Activated CD4-positive, alpha-beta T cell treated with anti-CD3 and anti-CD28 coated beads for 4 hours (primary cell): ENCODE data around the gene DEFB123.
"Not testable (repeated sequence)": the region's sequence is repeated elsewhere in the genome, so short reads cannot be mapped to it uniquely, and the experiment has no call there.

Experiments
- DNase-seq, 2 donors: peaks; one replicate each; pipeline ENCODE4 v3.0.0-alpha.2; 2020

DEFB123 gene, protein sequence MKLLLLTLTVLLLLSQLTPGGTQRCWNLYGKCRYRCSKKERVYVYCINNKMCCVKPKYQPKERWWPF

DNA sequence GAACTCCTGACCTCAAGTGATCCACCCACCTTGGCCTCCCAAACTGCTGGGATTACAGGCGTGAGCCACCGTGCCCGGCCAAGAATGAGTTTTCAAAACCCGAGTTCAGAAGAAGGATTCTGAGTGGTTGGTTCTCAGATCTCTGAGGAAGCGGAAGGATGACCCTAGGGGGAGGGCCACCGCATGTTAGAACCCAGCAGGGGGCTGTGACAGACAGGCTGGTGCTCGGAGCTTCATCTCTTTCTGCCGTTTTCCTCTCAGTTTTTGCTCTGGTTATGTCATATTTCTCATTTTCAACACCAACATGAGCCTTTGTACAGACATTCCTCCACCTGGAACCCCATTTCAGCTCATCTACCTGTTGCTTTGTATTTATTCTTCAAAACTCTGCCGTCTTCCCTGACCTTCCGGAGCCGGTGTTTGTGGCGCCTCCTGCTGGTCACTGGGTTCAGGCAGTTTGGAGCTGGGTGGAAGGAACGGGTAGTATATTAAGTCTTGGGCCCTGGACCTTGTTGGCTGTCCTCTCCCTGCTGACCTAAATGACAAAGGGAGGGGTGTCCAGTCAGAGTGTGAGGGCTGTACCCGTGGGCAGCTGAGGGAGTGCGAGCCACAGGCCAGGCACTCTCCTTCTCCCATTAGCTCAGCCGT, at the start of gene DEFB123:
Gene DEFB123 (plus strand): TSS at position 621 of the 648 bp plus-strand sequence. CDS start 67 bp downstream, outside the sequence.
- DNase-seq: no peak

DNA sequence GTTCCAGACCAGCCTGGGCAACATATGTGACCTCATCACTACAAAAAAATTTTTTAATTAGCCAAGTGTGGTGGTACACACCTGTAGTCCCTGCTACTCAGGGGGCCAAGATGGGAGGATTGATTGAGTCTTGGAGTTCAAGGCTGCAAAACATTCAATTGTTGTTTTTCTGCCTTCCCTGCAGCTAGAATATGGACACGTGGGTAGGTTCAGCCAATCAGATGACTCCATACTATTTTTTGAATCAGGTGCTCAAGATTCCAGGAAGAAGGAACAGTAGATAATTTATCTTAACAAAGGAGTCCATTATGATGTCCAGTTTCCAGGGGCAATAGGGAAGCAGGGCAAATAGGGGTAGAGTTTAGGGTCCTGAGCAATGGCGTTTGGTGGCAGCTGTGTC, 47.6 kb upstream of the DEFB123 start:
- DNase-seq: no peak

DNA sequence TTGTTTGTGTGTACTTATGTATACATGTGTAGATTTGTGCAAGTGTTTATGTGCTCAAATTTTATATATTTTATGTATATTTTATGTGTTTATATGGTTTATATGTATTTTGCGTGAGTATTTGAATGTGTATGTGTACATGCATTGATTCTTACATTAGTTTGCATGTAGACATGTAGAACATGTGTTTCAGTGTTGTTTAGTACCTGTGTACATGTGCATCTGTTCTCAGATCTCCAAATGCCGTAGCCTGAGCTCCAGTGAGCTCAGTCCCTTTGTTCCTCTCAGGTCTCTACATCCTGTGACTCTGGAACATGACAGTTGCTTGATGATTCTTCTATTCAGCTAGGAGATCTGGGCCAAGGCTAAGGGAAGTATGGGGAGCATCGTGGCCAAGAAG, 45.5 kb upstream of the DEFB123 start:
- DNase-seq: no peak

DNA sequence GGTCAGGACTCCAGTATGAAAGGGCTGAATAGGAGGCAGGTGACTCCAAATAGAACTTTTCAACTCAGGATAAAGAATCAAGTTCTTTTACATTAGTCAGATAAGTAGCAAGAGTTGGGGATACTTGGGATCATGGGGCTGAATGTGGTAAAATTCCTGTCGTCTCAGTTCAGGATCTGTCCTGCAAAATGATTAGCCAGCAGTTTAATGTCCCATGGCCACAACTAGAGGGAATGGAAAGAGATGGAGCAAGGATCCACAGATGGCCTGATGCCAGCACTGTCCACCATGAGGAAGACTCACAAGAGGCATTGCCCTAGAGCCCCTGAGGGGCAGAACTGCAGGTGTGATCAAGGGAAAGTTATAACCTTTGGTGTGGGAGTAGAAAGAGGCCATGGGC, 36.5 kb upstream of the DEFB123 start:
- DNase-seq: no peak

DNA sequence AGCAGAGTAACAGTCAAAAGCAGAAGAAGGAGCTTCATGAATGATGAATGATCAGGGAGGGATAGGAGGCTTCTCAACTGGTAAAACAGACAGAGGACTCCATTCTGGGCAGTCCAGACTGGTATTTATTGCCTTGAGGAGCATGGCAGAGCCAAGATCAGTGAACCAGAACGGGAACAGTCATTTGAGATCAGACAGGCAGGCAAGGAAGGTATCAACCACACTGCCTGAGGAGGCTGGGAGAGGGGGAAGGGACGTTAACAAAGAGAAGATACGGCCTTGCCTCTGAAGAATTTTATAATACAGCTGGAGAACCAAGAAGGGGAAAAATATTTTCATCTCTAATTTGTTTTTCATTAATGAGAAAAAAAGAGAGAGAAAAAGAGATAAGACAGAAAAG, 34.3 kb upstream of the DEFB123 start, which contains the start of gene DEFB121:
Gene DEFB121 (minus strand): TSS at position 101 of the 400 bp plus-strand sequence. CDS start 63 bp downstream, at position 38.
- DNase-seq: no peak

DNA sequence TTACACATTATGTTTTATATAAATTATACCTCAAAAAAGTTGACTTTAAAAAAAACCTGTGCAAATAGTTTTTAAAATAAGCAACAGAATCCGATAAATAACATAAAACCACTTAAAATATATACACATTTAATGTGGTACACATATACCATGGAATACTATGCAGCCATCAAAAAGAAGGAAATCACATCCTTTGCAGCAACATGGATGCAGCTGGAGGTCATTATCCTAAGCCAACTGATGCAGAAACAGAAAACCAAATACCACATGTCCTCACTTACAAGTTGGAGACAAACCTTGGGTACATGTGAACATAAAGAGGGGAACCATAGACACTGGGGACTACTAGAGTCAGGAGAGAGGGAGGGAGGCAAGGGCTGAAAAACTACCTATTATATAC, 30.4 kb upstream of the DEFB123 start:
- DNase-seq: no peak

DNA sequence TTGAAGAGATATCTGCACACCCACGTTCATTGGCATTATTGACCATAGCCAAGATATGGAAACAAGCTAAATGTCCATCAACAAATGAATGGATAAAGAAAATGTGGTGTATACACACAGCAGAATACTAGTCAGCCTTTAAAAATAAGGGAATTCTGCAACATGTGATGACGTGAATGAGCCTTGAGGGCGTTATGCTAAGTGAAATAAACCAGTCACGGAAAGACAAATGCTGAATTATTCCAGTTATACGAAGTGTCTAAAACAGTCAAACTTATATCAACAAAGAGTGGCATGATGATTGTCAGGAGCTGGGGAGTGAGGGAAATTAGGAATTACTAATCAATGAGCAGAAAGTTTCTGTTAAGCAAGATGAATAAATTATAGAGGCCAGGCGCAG, 26.1 kb upstream of the DEFB123 start:
- no peak for DNase-seq

DNA sequence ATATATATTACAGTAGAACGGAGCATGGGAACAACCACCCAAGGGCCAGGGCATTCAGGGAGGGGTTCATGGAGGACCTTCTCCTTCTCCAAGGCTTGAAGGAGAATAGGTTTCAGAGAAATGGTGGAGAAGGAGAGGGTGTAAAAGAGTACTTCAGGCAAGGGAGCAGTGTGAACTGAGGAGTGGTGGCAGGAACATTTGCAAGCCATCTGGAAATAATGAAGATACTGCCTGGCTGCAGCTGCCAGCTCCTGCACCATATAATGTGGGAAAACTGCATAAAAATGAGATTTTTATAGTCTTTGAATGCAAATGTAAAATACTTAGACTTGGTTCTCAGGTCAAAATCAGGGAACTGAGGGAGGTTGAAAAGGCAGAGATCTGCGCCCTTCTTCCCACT, 24.8 kb upstream of the DEFB123 start:
- DNase-seq: no peak

DNA sequence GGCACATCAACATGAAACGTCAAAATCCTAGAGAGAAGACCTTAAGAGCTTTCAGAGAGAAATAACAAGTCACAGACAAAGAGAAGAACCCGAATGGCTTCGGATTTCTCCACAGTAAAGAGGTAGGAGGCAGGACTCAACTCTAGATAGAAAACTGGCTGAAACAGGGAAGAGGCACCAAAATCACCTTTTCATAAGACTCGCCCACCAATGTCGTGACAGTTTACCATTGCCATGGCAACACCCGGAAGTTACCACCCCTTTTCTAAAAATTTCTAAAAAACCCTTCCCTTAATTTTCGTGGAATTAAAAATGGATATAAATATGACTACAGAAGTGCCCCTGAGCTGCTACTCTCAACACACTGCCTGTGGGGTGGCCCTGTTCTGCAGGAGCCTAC, 22.1 kb upstream of the DEFB123 start:
- DNase-seq: no peak

DNA sequence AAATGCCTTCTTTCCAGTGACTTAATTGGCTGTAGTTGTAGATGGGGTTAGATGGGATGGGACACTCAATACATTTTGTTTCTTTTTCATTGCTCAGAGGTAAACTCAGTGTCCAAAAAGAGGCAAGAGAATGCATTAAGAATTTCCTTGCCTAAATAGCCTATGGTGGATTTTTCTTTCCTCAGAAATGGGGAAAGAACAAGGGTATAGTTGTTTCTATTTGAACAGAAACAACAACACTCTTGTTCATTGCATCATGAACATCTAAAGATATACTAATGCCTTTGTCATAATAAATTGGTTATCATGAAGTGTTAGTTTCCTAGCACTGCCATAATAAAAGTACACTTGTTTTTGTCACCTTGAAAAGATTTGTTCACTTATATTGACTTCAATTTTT, 14.6 kb upstream of the DEFB123 start:
- DNase-seq: no peak

DNA sequence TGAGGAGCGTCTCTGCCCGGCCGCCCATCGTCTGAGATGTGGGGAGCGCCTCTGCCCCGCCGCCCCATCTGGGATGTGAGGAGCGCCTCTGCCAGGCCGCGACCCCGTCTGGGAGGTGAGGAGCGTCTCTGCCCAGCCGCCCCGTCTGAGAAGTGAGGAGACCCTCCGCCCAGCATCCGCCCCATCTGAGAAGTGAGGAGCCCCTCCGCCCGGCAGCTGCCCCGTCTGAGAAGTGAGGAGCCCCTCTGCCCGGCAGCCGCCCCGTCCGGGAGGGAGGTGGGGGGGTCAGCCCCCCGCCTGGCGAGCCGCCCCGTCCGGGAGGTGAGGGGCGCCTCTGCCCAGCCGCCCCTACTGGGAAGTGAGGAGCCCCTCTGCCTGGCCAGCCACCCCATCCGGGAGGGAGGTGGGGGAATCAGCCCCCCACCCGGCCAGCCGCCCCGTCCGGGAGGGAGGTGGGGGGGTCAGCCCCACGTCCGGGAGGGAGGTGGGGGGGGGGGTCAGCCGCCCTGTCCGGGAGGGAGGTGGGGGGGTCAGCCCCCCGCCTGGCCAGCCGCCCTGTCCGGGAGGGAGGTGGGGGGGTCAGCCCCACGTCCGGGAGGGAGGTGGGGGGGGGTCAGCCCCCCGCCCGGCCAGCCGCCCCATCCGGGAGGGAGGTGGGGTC, 13.4 kb upstream of the DEFB123 start:
- DNase-seq: not testable (repeated sequence)

DNA sequence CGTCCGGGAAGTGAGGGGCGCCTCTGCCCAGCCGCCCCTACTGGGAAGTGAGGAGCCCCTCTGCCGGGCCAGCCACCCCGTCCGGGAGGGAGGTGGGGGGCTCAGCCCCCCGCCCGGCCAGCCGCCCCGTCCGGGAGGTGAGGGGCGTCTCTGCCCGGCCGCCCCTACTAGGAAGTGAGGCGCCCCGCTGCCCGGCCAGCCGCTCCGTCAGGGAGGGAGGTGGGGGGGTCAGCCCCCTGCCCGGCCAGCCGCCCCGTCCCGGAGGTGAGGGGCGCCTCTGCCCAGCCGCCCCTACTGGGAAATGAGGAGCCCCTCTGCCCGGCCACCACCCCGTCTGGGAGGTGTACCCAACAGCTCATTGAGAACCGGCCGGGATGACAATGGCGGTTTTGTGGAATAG, 12.9 kb upstream of the DEFB123 start:
- DNase-seq: not testable (repeated sequence)

DNA sequence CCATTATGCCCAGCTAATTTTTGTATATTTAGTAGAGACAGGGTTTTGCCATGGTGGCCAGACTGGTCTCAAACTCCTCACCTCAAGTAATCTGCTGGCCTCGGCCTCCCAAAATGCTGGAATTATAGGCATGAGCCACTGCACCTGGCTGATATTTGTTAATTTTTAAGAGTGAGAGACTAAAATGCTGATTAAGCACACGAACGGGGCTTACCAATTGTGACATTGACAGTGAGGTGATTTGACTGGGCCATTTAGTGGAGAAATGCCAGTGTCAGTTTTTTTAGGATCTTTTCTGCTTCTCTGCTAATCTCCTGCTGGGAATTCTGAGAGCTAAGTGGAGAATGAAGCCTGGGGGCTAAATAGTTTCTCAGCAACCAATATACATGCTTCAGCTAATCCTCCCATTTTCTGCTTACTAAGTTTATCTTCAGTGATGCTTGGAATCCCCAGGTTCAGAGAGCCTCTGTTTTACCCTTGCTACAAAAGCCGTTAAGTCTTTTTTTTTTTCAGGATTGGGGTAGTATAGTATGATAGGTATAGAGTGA, 9.8 kb upstream of the DEFB123 start:
- no peak for DNase-seq

DNA sequence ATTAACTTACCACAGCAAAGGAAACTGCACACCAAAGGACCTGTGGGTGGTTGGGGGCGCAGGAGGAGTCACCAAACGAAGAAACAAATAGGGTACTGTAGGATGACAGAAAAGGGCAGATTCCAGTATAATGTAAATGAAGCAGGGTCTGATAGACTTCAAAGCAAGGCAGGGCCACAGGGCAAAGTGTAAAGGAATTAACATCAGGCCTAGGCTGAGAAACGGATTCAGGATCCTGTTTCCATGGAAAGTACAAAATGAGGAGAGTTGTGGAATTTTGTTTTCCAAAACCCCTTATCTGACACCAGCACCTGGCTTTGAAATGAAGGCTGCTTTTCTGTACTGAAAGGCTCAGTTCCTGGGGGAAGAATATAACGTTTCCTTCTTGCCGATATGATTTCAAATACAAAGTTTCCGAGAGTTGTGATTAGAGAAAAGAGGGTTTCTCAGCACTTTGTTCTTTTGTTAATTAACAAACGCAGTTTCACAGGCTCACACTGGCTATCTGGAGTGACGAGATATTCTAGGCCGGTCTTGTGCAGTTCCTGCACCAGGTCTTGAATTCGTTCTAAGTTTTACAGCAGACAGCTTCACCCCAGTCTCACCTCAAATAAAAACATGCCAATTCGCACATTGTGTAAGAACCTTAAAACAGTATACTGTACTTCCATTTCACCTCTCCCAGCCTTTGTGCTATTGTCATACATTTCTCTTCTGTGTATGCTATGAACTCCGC, 5.8 kb downstream of the DEFB123 start:
- no peak for DNase-seq

DNA sequence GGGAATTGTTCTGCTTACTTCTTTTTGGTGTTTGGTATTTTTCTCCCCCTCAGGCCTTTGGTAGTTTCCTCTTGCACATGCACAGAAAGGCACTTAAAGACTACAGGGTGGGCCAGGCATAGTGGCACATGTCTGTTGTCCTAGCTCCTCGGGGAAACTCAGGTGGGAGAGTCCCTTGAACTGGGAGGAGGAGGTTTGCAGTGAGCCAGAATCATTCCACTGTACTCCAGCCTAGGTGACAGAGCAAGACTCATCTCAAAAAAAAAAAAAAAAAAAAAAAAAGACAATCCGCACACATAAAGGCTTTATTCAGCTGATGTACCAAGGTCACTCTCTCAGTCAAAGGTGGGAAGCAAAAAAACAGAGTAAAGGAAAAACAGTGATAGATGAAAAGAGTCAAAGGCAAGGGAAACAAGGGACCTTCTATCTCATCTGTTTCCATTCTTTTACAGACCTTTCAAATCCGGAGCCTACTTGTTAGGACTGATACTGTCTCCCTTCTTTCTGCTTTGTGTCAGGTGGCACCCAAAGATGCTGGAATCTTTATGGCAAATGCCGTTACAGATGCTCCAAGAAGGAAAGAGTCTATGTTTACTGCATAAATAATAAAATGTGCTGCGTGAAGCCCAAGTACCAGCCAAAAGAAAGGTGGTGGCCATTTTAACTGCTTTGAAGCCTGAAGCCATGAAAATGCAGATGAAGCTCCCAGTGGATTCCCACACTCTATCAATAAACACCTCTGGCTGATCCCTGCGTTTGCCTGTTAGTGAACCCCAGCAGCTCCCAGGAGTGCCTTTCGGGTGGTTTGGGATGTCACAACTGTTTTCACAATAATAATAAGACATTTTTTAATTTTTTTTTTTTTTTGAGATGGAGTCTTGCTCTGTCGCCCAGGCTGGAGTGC, 9.3 kb downstream of the DEFB123 start:
- no peak for DNase-seq

DNA sequence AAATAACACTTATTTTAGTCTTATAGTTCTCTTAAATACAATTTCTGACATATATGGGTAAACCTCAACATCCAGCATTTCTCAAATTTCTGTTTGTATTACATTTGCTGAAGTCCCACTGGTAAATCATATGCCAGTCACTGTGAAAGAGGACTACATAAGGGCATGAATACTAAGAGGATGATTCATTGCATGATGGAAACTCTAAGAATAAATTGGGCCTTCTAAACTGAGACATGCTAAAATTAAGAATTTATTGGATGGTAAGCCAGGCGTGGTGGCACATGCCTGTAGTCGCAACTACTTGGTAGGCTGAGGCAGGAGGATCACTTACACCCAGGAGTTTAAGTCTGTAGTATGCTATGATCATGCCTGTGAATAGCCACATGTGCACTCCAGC, 12.1 kb downstream of the DEFB123 start:
- no peak for DNase-seq

DNA sequence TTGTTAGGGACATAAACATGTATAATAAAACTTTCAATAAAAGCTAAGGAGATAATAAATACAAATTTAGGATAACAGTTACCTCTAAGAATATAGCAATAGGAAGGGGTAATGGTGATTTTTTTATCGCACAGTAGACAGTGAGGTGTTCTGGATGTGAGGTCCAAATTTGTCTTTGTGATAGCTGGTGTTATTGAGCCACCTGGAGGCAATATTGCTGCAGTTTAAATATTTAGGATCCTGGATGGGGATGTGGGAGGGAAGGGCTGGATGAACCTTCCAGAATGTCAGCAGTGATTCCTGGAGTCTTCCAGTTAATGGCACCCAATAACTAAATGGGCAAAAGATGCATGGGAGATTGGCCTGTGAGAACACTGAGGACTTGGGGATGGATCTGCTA, 13.9 kb downstream of the DEFB123 start:
- DNase-seq: no peak

DNA sequence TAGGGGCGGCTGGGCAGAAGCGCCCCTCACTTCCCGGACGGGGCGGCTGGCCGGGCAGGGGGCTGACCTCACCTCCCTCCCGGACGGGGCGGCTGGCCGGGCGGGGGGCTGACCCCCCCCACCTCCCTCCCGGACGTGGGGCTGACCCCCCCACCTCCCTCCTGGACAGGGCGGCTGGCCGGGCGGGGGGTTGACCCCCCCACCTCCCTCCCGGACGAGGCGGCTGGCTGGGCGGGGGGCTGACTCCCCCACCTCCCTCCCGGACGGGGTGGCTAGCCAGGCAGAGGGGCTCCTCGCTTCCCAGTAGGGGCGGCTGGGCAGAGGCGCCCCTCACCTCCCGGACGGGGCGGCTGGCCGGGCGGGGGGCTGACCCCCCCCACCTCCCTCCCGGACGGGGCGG, 30.5 kb downstream of the DEFB123 start:
- DNase-seq: not testable (repeated sequence)

DNA sequence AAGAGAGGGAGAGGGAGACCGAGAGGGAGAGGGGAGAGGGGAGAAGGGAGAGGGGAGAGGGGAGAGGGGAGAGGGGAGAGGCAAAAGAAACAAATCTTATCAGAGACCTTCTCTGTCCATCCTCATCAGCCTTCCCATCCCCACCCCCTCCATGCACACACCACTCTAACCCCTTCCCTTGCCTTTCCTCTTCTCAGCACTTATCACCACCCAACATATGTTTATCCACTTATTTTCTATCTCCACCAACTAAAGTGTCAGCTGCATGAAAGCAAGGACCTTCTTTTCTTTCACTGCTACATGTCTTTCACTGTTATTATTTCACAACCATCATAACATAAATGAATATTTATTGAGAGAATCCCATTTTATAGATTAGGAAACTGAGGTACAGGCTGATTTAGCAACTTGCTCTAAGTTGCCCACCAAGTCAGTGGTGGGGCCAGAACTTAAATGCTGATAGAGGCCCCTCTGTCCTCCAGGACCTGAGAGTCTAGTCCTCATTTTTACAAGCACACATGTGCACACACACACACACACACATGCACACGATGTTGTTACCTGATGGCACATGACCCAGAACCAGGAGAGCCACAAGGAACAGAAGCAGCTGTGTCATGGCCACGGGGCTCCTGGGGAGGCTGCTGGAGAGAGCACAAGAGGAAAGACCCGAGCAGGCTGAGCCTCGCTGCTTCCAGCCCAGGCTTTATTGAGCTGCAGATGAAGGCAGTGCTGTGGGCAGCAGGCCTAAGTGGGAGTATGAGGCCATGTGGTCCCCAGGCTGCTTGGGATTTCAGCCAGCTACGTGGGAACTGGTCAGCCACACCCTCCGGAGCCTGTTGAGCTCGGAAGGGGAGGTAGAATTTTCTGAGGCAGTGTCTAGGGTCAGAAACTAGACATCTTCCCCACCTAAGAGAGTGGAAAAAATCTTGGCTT, 32.2 kb downstream of the DEFB123 start:
- no peak for DNase-seq

DNA sequence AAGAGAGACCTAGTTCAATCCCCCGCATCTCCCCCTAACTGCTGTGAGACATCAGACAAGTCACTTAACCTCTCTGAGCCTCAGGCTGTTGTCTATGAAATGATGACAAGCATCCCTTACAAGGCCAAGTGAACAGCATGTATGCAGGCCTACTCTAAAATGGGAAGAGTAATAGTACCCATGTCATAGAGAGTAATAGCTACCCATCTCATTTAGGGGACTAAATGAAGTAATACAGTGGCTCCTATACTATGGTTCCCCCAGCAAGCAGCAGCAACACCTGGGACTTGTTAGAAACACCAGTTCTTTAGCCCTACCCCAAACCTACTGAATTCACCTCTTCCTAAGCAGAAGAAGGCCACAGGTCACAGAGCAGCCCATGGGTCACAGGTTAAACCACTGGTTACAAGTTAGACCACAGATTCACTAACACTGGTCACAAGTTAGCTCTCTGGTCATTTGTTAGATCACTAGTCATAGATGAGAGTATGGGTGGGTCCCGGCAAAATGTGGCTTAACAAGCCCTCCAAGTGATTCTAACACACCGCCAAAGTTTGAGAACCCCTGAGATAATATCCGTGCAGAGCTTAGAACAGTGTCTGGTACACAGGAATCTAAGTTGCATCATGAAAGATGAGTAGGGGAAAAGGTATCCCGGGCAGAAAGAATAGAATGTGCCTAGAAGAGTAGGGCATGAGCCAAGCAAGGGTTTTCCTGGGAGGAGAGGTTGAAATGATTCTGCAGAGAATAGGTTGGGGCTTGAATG, 33.1 kb downstream of the DEFB123 start:
- no peak for DNase-seq

DNA sequence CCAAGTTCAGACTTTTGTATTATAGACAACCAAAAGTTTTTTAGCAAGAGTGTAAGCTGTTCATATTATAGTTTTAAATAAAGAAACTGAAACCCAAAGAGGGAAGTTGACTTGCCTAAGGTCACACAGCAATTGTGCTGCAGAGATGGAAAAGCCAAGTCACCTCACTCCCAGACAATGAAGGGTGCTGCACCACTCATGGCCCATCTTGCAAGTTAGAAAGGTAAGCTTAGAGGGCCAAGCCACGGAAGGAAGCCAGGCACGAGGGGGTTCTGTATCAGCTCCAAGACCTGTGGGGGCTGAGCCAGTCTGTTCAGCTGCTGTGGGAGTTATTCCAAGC, 33.6 kb downstream of the DEFB123 start:
- DNase-seq: no peak
